Caco-2 (cell line): Measurements from ENCODE around the gene SDK2. TPM values are rescaled to one million over a fixed set of nuclear protein-coding genes. Genes with fewer than 3 reads are reported as not detected.
"Not testable (repeated sequence)": the region's sequence is repeated elsewhere in the genome, so short reads cannot be mapped to it uniquely, and the experiment has no call there.

ENCODE experiments used
- BruUV-seq: library from RNA; stranded (reverse); fragments of 400-500 nt; replicated peaks from 2 replicates; lab custom pipeline; 2021; lab: Mats Ljungman, UMichigan
- CTCF ChIA-PET: fragments of 300-600 bp; sonication (Branson Sonifier 250); formaldehyde crosslinking; loops from one replicate; lab custom pipeline; 2022; ENCODE audit warnings: antibody characterized with exemption; lab: Charles Lee
- POLR2A ChIA-PET: fragments of 300-600 bp; sonication (Branson Sonifier 250); formaldehyde crosslinking; loops from one replicate; lab custom pipeline; 2022; ENCODE audit warnings: antibody characterized with exemption; lab: Charles Lee
- DNase-seq, 2 experiments: peaks; one replicate each; pipeline versions ENCODE4 v3.0.0 to v3.0.0-alpha.2; 2020 to 2022
- H3K27me3 ChIP-seq: replicated peaks from 2 replicates; pipeline ENCODE4 v1.6.0; 2011; ENCODE audit warnings: low read length; ENCODE audit not compliant: control insufficient read depth, insufficient read depth
- H3K36me3 ChIP-seq: 2 replicates; pipeline ENCODE4 v1.5.1; 2011; ENCODE audit warnings: low read length; ENCODE audit not compliant: control insufficient read depth, insufficient read depth
- H3K4me1 ChIP-seq: fragments of 250-450 bp; sonication (Bioruptor Pico); 2 replicates; pipeline ENCODE4 v1.5.1; 2020; ENCODE audit warnings: mild to moderate bottlenecking
- H3K4me3 ChIP-seq: 2 replicates; pipeline ENCODE4 v1.5.1; 2011; ENCODE audit warnings: low read depth, mild to moderate bottlenecking, control low read depth, low read length
- H3K9me3 ChIP-seq: fragments of 250-450 bp; sonication (Bioruptor Pico); 2 replicates; pipeline ENCODE4 v1.5.1; 2020; ENCODE audit warnings: mild to moderate bottlenecking, moderate library complexity
- H3K27ac Mint-ChIP-seq: one replicate; pipeline ENCODE4 v1.8.0; 2022; ENCODE audit warnings: mixed read lengths; ENCODE audit not compliant: unreplicated experiment
- H3K27me3 Mint-ChIP-seq: one replicate; pipeline ENCODE4 v1.8.0; 2022; ENCODE audit warnings: mixed read lengths; ENCODE audit not compliant: insufficient read depth, unreplicated experiment
- H3K36me3 Mint-ChIP-seq: one replicate; pipeline ENCODE4 v1.8.0; 2022; ENCODE audit warnings: mild to moderate bottlenecking, mixed read lengths; ENCODE audit not compliant: insufficient read depth, unreplicated experiment
- H3K4me1 Mint-ChIP-seq: one replicate; pipeline ENCODE4 v1.8.0; 2022; ENCODE audit warnings: low read depth, mixed read lengths; ENCODE audit not compliant: unreplicated experiment
- H3K4me3 Mint-ChIP-seq: one replicate; pipeline ENCODE4 v1.8.0; 2022; ENCODE audit warnings: mild to moderate bottlenecking, moderate library complexity, mixed read lengths; ENCODE audit not compliant: unreplicated experiment
- H3K9me3 Mint-ChIP-seq: one replicate; pipeline ENCODE4 v1.8.0; 2022; ENCODE audit warnings: mixed read lengths; ENCODE audit not compliant: unreplicated experiment
- intact Hi-C: fragments of 100-400 bp; cut with micrococcal nuclease; formaldehyde crosslinking; loops from one replicate; pipeline ENCODE4 v1.10.0; 2022; ENCODE audit not compliant: unreplicated experiment
- total RNA-seq: library from RNA; stranded (reverse); gene quantifications from 2 replicates; pipeline ENCODE4 v1.2.3, GENCODE V29; 2022
- TF ChIP-seq, protein P1 (sequence below), 2 experiments: fragments of 200-600 bp in 1 of 2; IDR thresholded peaks; 1 replicate in 1 of 2; 2 replicates in 1 of 2; pipeline versions ENCODE4 v1.5.1 to v1.8.0; 2011 to 2022; ENCODE audit warnings: antibody characterized with exemption in 1 of 2, control low read depth in 1 of 2, inconsistent platforms in 1 of 2, low read depth in 1 of 2, low read length in 1 of 2, mild to moderate bottlenecking in 1 of 2, moderate library complexity in 1 of 2; ENCODE audit not compliant: insufficient read depth in 1 of 2, severe bottlenecking in 1 of 2, unreplicated experiment in 1 of 2

The SDK2 gene
- total RNA-seq, 1 experiment from 2014 or later = 0.09 TPM

DNA sequence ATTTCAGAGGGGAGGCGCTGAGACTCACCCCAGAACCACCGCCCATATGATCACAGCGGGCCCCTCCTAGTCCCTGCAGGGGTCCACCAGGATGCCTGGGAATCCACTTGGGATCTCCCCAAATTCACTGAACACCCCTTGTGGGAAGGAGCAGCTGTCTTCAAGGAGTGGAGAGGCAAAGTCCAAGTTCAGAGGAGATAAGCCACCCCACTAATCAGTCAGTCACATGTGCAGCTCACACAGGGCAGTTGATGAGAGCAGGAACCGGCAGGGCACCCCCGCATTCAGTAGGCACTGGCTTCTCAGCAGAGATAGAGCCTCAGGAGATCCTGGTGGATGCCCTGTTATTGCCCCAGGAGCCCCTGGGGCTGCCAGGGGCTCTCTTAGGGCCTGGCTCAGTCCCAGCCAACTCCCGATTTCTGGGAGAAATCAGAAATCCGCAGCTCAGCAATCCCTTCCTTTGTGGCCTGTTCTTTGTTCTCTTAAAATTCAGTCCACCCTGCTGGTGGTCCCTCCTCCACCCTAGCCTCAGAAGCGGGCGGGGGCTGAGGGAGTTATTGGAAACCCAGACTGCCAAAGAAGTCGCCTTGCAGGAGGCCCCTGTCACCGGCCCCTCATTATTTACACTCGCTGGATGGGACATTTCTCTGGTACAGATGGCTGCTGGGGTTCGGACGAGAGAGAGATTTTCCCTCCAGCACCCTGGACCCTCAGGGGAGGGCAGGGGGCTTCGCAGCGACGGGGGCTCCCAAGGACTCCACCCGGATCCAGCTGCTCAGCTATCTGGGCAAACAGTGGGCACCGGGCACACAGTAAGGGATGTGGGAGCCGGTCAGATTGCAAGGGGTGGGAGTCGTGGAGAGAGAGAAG, 334.3 kb downstream of the SDK2 start:
- H3K4me1 ChIP-seq = peaks cover 34% of the 10 kb centered on the region
- H3K27ac Mint-ChIP-seq = peak overlapping the region; percentile 90
- H3K36me3 ChIP-seq = peaks cover 3% of the 10 kb centered on the region; the same call in 1 of the 2 replicates
- H3K9me3 ChIP-seq = no peaks in the 10 kb centered on the region
- H3K4me1 Mint-ChIP-seq = peaks cover 8% of the 10 kb centered on the region
- H3K27me3 Mint-ChIP-seq = no peaks in the 10 kb centered on the region
- TF ChIP-seq, protein P1, sequence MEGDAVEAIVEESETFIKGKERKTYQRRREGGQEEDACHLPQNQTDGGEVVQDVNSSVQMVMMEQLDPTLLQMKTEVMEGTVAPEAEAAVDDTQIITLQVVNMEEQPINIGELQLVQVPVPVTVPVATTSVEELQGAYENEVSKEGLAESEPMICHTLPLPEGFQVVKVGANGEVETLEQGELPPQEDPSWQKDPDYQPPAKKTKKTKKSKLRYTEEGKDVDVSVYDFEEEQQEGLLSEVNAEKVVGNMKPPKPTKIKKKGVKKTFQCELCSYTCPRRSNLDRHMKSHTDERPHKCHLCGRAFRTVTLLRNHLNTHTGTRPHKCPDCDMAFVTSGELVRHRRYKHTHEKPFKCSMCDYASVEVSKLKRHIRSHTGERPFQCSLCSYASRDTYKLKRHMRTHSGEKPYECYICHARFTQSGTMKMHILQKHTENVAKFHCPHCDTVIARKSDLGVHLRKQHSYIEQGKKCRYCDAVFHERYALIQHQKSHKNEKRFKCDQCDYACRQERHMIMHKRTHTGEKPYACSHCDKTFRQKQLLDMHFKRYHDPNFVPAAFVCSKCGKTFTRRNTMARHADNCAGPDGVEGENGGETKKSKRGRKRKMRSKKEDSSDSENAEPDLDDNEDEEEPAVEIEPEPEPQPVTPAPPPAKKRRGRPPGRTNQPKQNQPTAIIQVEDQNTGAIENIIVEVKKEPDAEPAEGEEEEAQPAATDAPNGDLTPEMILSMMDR (IDR thresholded peaks at IDR 0.05; ENCODE audit: insufficient read depth in 1 of 2, low read depth in 1 of 2, low read length in 1 of 2, severe bottlenecking in 1 of 2, unreplicated experiment in 1 of 2) = no peak
- ChIA-PET POLR2A (interaction anchor here (1.0 to 1.4 kb wide), 2 partner anchors 11 to 50 kb away, joined by 3 read pairs; no protein-coding TSS in a partner anchor), CTCF (interaction anchor here (0.6 to 2.2 kb wide), 6 partner anchors 14 to 582 kb away, joined by 3 to 14 read pairs (median 4); no protein-coding TSS in a partner anchor)
- H3K4me3 Mint-ChIP-seq = peak overlapping the region; percentile 88
- DNase-seq = peak; percentile 57 to 76
- BruUV-seq = TSS peak; percentile 65
- intact Hi-C loops = loop anchor here (2.0 kb wide), 2 partner anchors 21 to 61 kb away; no protein-coding TSS in a partner anchor
- peaks cover 31% of the 10 kb centered on the region for H3K36me3 Mint-ChIP-seq
- H3K4me3 ChIP-seq = peak overlapping the region; percentile 97
- no peaks in the 10 kb centered on the region for H3K27me3 ChIP-seq
- H3K9me3 Mint-ChIP-seq = no peaks in the 10 kb centered on the region

DNA sequence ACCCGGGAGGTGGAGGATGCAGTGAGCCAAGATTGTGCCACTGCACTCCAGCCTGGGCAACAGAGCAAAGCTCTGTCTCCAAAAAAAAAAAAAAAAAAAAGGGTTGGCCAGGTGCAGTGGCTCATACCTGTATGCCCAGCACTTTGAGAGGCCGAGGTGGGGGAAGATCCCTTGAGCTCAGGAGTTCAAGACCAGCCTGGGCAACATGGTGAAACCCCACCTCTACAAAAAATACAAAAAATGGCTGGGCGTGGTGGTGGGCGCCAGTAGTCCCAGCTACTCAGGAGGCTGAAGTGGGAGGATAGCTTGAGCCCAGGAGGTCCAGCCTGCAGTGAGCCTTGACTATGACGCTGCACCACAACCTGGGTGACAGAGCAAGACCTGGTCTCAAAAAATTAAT, 335.3 kb downstream of the SDK2 start:
- H3K27ac Mint-ChIP-seq = peak overlapping the region; percentile 90

DNA sequence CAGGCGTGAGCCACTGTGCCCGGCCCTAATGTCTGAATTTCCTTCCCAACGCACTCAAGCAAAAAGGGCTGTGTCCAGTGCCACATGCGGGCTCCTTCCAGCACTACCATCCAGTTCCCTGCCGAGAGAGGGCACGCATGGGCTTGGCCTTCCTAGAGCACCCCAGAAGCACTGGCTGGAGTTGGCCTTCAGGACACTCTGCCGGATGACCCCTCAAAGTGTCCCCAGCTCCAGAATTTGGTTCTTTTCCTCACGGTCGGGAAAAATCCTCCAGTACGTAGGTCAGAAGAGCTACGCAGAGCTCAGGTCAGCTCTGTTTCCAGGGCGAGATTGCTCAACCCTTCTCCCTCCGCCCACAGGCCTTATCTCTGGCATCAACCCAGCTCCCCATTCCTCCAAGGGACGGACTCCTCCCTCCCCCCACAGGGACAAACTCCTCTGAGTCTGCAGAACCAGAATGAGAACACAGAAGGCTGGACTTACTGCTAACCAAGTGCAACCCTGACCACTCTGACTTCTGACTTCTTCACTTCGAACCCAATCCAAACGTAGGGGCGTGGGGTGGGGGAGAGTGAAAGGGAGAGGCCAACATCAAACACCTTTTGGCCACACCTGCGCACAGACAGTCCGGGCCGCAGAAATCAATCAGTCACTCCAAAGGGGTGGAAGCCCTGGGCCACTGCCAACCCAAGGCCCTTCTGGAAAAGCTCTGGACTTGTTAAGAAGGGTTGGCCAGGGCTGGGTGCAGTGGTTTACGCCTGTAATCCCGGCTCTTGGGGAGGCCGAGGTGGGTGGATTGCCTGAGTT, 336.0 kb downstream of the SDK2 start:
- Mint-ChIP-seq H3K9me3 (no peaks in the 10 kb centered on the region), H3K4me3 (peak overlapping the region; percentile 52), H3K27ac (peak overlapping the region; percentile 70), H3K4me1 (peaks cover 18% of the 10 kb centered on the region), H3K27me3 (no peaks in the 10 kb centered on the region), H3K36me3 (peaks cover 33% of the 10 kb centered on the region)
- peaks cover 3% of the 10 kb centered on the region; the same call in 1 of the 2 replicates for H3K36me3 ChIP-seq
- ChIA-PET CTCF (interaction anchor here (0.6 to 1.0 kb wide), 4 partner anchors 52 to 581 kb away, joined by 3 read pairs; a partner anchor contains a TSS), POLR2A (no interaction called here)
- peak overlapping the region; percentile 9; the same call in 1 of the 2 replicates for H3K4me3 ChIP-seq
- TSS peak; percentile 2 for BruUV-seq
- intact Hi-C loops = loop anchor here (2.0 kb wide), 1 partner anchor 19 kb away; no protein-coding TSS in a partner anchor
- TF ChIP-seq, protein P1 (IDR thresholded peaks at IDR 0.05; ENCODE audit: insufficient read depth in 1 of 2, low read depth in 1 of 2, low read length in 1 of 2, severe bottlenecking in 1 of 2, unreplicated experiment in 1 of 2) = no peak
- DNase-seq = peak; percentile 81 to 88
- H3K9me3 ChIP-seq = no peaks in the 10 kb centered on the region
- H3K4me1 ChIP-seq = peaks cover 44% of the 10 kb centered on the region
- no peaks in the 10 kb centered on the region for H3K27me3 ChIP-seq

More for the DNA sequence above, 335.3 kb downstream of the SDK2 start:
- intact Hi-C loops = loop anchor here (2.0 kb wide), 1 partner anchor 20 kb away; no protein-coding TSS in a partner anchor
- Mint-ChIP-seq H3K4me1 (peaks cover 12% of the 10 kb centered on the region), H3K4me3 (peak overlapping the region; percentile 88), H3K36me3 (peaks cover 31% of the 10 kb centered on the region)
- DNase-seq, H3K27me3 Mint-ChIP-seq, POLR2A ChIA-PET, BruUV-seq, H3K9me3 Mint-ChIP-seq, H3K9me3 ChIP-seq, CTCF ChIA-PET, H3K4me3 ChIP-seq, H3K27me3 ChIP-seq, H3K36me3 ChIP-seq: not testable (repeated sequence)
- peaks cover 42% of the 10 kb centered on the region for H3K4me1 ChIP-seq
